Gastrocnemius medialis (tissue), 4 donors: ENCODE measurements around the gene CC2D2B.

Experiments used
- CTCF ChIP-seq, 5 experiments: fragments of 450-650 bp in 3 of 5; fragments of 200-600 bp in 2 of 5; sonication (generic) in 2 of 5; IDR thresholded peaks in 4 of 5; conservative IDR thresholded peaks in 1 of 5; 1 replicate in 4 of 5; 2 replicates in 1 of 5; pipeline ENCODE4 v1.5.1; 2016 to 2019; ENCODE audit warnings: antibody characterized with exemption in 5 of 5, mild to moderate bottlenecking in 3 of 5, moderate library complexity in 3 of 5
- POLR2A ChIP-seq, 2 donors: fragments of 450-650 bp; IDR thresholded peaks; one replicate each; pipeline ENCODE4 v1.6.1; 2017; ENCODE audit warnings: antibody characterized with exemption in 2 of 2, mild to moderate bottlenecking in 2 of 2, moderate library complexity in 2 of 2

- no peak for TF ChIP-seq CTCF (IDR thresholded peaks at IDR 0.05 in 4 of 5, conservative IDR thresholded peaks at IDR 0.05 in 1 of 5)
- no peak for TF ChIP-seq POLR2A (IDR thresholded peaks at IDR 0.05)
Observed at GRCh38 chr10:95876756-95877155, 31.0 kb upstream of the CC2D2B start.
